ENCODE measurements around the gene COP1.

COP1 gene

GRCh38 chr1:176198413-176198812, 8.7 kb downstream of the COP1 start:
- DNase-seq = no peak

DNA sequence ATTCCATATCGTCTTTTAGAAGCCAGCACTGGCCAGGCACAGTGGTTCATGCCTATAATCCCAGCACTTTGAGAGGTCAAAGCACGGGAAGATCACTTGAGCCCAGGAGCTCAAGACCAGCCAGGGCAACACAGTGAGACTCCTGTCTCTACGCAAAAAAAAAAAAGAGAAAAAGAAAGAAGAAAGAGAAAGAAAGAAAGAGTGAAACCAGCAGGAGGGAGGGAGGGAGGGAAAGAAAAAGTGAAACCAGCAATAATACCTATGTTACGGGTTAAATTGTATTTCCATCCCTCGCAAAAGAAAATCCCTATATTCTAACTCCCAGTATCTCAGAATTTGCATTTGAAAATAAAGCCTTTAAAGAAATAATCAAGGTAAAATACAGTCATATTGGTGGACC, 10.4 kb downstream of the COP1 start:
- no peak for DNase-seq

DNA sequence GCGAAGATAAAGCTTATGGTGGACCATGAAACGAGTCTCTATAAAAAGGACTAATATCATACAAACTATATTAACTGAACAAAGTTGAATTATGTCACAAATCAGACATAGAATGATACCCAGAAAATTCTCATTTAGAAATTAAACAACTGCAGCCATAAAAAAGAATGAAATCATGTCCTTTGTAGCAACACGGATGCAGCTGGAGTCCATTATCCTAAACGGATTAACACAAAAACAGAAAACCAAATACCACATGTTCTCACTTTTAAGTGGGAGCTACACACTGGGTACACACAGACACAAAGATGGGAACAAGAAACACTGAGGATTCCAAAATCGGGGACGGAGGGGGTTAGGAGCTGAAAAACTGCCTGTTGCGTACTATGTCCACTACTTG, 11.5 kb downstream of the COP1 start:
- DNase-seq = no peak

DNA sequence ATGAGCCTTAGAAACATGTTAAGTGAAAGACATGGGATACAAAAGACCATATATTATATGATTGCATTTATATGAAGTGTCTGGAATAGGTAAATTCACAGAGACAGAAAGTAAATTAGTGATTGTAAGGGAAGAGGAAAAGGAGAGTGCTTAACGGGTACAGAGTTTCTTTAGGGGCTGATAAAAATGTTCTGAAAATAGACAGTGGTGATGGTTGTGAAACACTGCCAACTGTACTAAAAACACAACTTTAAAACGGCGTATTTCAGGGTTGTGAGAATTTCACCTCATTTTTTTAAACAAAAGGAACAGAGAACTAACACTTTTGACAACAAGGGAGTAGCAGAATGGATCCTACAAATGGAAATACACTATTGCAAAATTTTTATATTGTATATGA, 13.4 kb downstream of the COP1 start:
- DNase-seq = no peak

- DNase-seq = no peak
These were observed 14.1 kb downstream of the COP1 start for GRCh38 chr1:176193023-176193422.

GRCh38 chr1:176188604-176189003, 18.5 kb downstream of the COP1 start:
- DNase-seq = no peak

GRCh38 chr1:176187001-176187400, 20.1 kb downstream of the COP1 start:
- no peak for DNase-seq

DNA sequence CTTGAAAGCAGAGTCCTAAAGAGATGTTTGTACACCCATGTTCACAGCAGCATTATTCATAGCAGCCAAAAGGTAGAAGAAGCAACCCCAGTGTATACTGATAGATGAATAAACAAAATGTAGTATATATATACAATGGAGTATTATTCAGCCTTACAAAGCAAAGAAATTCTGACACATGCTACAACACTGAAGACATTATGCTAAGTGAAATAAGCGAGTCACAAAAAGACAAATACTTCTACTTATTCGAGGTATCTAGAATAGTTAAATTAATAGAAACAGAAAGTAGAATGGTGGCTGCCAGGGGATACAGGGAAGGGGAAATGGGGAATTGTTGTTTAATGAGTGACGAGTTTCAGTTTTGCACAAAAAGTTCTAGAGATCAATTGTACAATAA, 23.5 kb downstream of the COP1 start:
- no peak for DNase-seq

GRCh38 chr1:176178316-176178715, 28.8 kb downstream of the COP1 start:
- no peak for DNase-seq

DNA sequence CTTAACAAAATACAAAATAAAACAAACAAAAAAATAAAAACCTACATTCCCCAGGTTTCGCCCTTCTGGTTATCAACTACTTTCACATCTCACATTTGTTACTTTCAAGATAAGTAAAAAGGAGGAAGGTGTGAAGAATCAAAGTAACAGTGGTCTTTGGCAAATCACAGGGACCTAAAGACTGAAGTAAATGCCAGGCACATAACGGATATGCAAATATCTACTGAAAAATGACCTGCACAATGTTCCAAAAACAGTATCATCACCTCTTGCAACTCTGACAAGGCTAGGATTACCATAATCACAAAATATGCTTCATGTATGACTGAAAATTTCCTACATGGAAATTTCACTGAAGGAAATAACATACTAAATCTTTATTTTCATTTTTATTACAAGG, 29.3 kb downstream of the COP1 start:
- no peak for DNase-seq

GRCh38 chr1:176174108-176174507, 33.0 kb downstream of the COP1 start:
- no peak for DNase-seq

GRCh38 chr1:176172215-176172614, 34.9 kb downstream of the COP1 start:
- DNase-seq = no peak

GRCh38 chr1:176167210-176167609, 39.9 kb downstream of the COP1 start:
- DNase-seq = no peak

- no peak for DNase-seq
These were observed 41.5 kb downstream of the COP1 start for GRCh38 chr1:176165573-176165972.

- no peak for DNase-seq
These were observed 42.9 kb downstream of the COP1 start for GRCh38 chr1:176164014-176164678.

DNA sequence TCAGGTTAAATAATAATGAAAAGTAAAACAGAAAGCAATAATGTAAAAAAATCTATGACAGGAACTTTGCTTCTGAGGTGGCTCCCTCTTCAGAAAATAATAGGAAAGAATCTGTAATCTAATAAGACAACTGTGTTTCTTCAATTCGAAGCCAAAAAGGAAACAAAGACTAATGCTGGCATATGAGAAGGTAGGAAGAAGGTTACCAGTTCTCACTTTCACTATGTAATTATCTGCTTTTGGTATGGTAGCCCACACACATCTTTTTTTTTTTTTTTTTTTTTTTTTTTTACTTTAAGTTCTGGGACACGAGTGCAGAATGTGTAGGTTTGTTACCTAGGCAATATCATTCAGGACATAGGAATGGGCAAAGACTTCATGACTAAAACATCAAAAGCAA, 47.1 kb downstream of the COP1 start:
- DNase-seq = no peak

- DNase-seq = no peak
These were observed 49.1 kb downstream of the COP1 start for GRCh38 chr1:176157995-176158394.

- DNase-seq = no peak
These were observed 56.9 kb downstream of the COP1 start for GRCh38 chr1:176149939-176150807.

DNA sequence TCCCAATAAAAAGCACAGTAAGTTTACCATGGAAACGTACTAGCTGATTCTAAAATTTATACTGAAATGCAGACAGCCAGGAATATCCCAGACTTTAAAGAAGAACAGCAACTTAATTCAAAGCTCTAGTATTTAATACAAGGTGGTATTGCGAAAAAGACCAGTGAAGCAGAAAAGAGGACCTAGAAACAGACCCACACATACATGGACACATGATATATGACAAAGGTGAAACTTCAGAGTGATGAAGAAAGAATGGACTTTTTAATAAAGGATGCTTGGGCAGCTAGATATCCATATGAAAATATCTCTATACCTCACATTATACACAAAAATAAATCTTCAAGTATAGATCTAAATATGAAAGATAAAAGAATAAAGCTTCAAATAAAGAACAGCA, 62.6 kb downstream of the COP1 start:
- DNase-seq = no peak

DNA sequence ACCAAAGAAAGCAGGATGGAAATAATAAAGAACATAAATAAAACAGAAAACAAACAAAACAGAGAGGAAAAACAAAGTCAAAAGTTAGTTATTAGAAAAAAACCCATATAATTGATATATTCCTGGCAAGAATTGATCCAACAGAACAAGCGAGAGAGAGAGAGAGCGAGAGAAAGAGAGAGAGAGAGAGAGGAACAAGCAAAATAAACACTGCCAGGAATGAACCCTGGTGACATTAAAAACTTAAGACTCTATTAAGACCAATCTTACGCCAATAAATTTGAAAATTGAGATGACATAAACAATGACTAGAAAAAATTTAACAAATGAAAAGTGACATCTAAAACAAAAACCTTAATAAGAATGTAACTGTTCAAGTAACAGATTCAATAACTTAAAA, 64.1 kb downstream of the COP1 start:
- DNase-seq = no peak

DNA sequence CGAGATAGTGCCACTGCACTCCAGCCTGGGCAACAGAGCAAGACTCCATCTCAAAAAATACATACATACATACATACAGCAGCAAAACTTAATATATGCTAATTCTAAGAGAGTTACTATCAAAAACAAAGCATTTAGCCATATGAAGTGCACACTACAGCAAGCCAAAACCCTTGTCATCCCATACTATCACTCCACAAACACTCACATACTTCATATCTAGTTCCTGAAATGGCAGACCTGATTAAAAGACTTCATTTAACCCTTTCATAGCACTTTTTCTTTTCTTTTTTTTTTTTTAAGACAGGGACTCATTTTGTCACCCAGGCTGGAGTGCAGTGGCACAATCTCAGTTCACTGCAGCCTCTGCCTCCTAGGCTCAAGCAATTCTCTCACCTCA, 65.6 kb downstream of the COP1 start:
- DNase-seq = no peak

DNA sequence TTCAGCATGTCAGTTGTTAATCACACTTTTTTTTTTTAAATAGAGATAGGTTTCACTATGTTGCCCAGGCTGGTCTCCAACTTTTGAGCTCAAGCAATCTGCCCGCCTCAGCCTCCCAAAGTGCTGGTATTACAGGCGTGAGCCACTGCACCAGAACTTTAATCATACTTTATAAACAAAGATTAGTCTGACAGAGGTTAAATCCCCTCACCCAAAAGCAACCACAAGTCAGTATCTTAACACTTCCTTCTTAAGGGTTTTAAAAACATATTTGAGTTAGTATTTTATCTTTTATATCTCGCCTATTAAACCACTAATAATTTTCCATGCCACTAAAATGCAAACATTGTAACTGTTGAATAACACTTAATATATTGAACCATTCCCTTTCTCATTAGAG, 70.2 kb downstream of the COP1 start:
- no peak for DNase-seq

- DNase-seq = no peak
These were observed 72.4 kb downstream of the COP1 start for GRCh38 chr1:176134666-176135065.

DNA sequence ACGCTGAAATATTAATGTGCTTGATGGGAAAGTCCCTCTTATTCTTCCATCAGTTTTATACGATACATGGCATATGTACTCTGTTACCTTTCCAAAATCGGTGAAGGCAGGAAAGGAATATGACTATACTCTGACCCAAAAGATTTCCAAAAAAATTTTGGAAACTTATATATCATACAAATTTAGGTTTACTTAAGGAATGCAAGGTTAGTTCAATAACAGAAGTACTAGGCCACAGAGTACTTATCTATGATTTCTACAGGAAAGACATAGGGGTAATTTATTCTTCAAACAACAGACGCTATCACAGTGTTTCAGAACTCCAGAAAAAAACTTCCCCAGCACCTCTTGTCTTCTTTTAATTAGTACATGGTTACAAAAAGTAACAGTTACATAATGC, 84.8 kb downstream of the COP1 start:
- DNase-seq = no peak

DNA sequence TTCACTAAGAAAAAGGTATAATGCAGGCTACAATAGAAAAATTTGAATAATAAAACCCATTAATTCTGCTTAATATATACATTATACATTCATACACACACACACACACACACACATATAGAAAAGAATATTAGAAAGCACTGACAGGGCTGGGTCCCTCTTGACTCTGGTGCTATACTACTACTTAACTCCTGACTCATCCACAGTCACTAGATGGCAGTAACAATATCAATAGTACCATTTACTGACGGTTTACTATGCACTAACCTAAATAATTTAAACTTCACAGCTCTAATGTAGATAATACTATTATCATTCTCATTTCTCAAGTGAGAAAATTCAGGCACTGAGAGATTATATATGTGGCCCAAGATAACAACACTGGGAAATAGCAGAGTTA, 87.5 kb downstream of the COP1 start:
- no peak for DNase-seq
